ENCODE data around the gene SH3GL3. TPM values are rescaled to one million over a fixed set of nuclear protein-coding genes. Genes with fewer than 3 reads are reported as not detected.

SH3GL3 gene
- total and polyA plus RNA-seq, 4 donors, result 0.31 to 8.4 (median 2.3) TPM

DNA sequence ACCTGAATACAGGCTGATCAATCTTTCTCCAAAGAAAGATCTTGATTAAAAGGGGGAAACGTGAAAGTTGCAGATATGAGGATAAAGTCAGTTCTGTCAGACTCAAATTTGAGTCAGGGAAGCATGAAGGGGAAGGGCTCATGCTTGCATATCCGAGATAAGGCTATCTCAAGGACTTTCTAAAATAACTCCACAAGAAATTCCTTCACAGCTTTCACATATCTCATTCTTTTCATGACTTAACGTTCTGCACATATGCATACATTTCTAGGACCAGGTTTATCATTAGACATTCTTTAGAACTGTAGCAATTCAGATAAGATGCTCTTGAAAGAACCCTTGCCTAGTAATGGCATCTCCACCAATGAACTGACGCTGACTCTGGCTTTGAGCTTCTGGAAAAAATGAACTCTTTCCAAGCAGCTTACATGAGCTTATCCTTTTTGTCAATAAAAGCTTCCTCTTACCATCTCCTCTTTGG is 15.9 kb downstream of the SH3GL3 start:
- ATAC-seq (ENCODE audit: insufficient read depth, low FRiP score), result no peak
- no peaks in the 10 kb centered on the region for H3K27me3 ChIP-seq (ENCODE audit: control insufficient read depth in 3 of 3, insufficient read depth in 3 of 3, low read length in 2 of 3)
- TF ChIP-seq, protein P1, sequence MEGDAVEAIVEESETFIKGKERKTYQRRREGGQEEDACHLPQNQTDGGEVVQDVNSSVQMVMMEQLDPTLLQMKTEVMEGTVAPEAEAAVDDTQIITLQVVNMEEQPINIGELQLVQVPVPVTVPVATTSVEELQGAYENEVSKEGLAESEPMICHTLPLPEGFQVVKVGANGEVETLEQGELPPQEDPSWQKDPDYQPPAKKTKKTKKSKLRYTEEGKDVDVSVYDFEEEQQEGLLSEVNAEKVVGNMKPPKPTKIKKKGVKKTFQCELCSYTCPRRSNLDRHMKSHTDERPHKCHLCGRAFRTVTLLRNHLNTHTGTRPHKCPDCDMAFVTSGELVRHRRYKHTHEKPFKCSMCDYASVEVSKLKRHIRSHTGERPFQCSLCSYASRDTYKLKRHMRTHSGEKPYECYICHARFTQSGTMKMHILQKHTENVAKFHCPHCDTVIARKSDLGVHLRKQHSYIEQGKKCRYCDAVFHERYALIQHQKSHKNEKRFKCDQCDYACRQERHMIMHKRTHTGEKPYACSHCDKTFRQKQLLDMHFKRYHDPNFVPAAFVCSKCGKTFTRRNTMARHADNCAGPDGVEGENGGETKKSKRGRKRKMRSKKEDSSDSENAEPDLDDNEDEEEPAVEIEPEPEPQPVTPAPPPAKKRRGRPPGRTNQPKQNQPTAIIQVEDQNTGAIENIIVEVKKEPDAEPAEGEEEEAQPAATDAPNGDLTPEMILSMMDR (IDR thresholded peaks at IDR 0.05; ENCODE audit: control extremely low read depth, extremely low read depth), result no peak
- H3K36me3 ChIP-seq (ENCODE audit: control insufficient read depth in 4 of 4, insufficient read depth in 4 of 4, low read length in 4 of 4), result no peaks in the 10 kb centered on the region
- DNase-seq, result peak in 2 of 3 donors; percentile 33 to 63
- no peak overlapping the region for H3K9ac ChIP-seq (ENCODE audit: insufficient read depth in 1 of 2, low read length in 2 of 2)
- H3K9me3 ChIP-seq (ENCODE audit: control insufficient read depth in 4 of 4, insufficient read depth in 3 of 4, low read length in 3 of 4), result no peaks in the 10 kb centered on the region
- 15 to 16% methylated on average over 4 of the region's 4 CpGs for WGBS, 2 donors
- no peaks in the 10 kb centered on the region for H3K4me1 ChIP-seq (ENCODE audit: control insufficient read depth in 5 of 5, insufficient read depth in 5 of 5, low read length in 5 of 5)
- no peak overlapping the region for H3K4me3 ChIP-seq
- H3K27ac ChIP-seq (ENCODE audit: low read depth in 1 of 2, low read length in 1 of 2), result no peak overlapping the region

DNA sequence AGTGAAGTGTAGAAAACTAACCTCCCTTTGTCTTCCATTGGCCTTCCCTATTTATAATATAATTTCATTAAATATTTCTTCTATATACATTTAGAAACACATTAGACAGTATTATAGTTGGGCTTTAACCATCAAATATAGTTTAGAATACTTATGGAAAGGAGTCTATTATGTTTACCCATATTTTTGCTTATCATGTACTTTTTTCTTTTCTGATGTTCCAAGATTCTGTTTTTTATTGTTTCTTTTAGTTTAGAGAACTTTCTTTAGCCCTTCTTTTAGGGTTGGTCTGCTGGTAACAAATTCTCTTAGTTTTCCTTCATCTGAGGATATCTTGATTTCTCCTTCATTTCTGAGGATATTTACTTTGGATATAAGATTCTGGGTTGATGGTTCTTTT is 23.7 kb downstream of the SH3GL3 start:
- DNase-seq, result no peak
- Histone ChIP-seq H3K9me3 (ENCODE audit: control insufficient read depth in 4 of 4, insufficient read depth in 3 of 4, low read length in 3 of 4) (peaks cover 0 to 5% (median 2%) of the 10 kb centered on the region in 4 donors), H3K4me1 (ENCODE audit: control insufficient read depth in 5 of 5, insufficient read depth in 5 of 5, low read length in 5 of 5) (no peaks in the 10 kb centered on the region), H3K27me3 (ENCODE audit: control insufficient read depth in 3 of 3, insufficient read depth in 3 of 3, low read length in 2 of 3) (no peaks in the 10 kb centered on the region), H3K9ac (ENCODE audit: insufficient read depth in 1 of 2, low read length in 2 of 2) (no peak overlapping the region), H3K27ac (ENCODE audit: low read depth in 1 of 2, low read length in 1 of 2) (no peak overlapping the region), H3K36me3 (ENCODE audit: control insufficient read depth in 4 of 4, insufficient read depth in 4 of 4, low read length in 4 of 4) (no peaks in the 10 kb centered on the region), H3K4me3 (no peak overlapping the region)
- TF ChIP-seq, protein P1 (IDR thresholded peaks at IDR 0.05; ENCODE audit: control extremely low read depth, extremely low read depth), result no peak
- ATAC-seq (ENCODE audit: insufficient read depth, low FRiP score), result no peak

DNA sequence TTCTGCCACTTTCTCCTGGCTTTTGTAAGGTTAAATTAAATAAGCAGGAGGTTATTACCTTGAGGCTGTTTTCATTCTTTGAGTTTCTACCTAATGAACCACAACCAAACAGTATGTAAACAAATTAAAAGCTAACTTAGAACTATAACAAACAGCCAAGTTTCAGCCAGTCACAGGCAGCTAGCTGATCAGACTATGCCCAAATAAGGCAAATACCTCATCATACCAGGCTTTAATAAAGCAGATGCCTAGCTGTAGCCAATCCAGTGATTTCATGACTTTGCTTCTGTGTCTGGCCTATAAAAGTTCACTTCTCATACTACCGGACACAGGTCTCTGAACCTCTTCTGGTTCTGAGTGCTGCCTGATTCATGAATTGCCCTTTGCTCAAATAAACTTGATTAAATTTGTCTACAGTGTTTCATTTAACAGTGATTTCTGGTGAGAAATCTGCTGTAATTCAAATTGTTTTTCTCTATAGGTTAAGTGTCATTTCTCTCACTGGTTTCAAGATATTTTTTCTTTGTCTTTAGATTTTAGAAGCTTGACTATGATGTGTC is 24.2 kb downstream of the SH3GL3 start:
- Histone ChIP-seq H3K9ac (ENCODE audit: insufficient read depth in 1 of 2, low read length in 2 of 2) (no peak overlapping the region), H3K27ac (ENCODE audit: low read depth in 1 of 2, low read length in 1 of 2) (no peak overlapping the region), H3K4me1 (ENCODE audit: control insufficient read depth in 5 of 5, insufficient read depth in 5 of 5, low read length in 5 of 5) (no peaks in the 10 kb centered on the region), H3K4me3 (no peak overlapping the region), H3K36me3 (ENCODE audit: control insufficient read depth in 4 of 4, insufficient read depth in 4 of 4, low read length in 4 of 4) (no peaks in the 10 kb centered on the region), H3K9me3 (ENCODE audit: control insufficient read depth in 4 of 4, insufficient read depth in 3 of 4, low read length in 3 of 4) (peaks cover 0 to 5% (median 2%) of the 10 kb centered on the region in 4 donors), H3K27me3 (ENCODE audit: control insufficient read depth in 3 of 3, insufficient read depth in 3 of 3, low read length in 2 of 3) (no peaks in the 10 kb centered on the region)
- ATAC-seq (ENCODE audit: insufficient read depth, low FRiP score), result no peak
- WGBS, 2 donors, result 95 to 96% methylated on average over 1 of the region's 1 CpG
- no peak for DNase-seq
- TF ChIP-seq, protein P1 (IDR thresholded peaks at IDR 0.05; ENCODE audit: control extremely low read depth, extremely low read depth), result no peak

DNA sequence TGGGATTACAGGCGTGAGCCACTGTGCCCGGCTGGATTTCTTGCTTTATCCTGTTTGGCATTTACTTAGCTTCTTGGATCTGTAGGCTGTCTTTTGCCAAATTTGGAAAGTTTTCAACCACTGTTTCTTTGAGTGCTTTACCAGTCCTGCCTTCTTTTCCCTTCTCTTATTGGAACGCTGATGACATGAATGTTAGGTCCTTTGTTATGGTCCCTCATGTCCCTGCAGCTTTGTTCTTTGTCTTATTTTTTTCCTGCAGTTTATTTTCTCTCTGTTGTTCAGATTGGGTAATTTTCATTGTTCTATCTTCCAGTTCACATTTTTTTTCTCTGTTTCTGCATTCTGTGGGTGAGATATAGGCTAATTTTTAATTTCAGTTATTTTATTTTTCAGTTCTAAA is 25.0 kb downstream of the SH3GL3 start:
- no peaks in the 10 kb centered on the region for H3K27me3 ChIP-seq (ENCODE audit: control insufficient read depth in 3 of 3, insufficient read depth in 3 of 3, low read length in 2 of 3)
- no peaks in the 10 kb centered on the region for H3K36me3 ChIP-seq (ENCODE audit: control insufficient read depth in 4 of 4, insufficient read depth in 4 of 4, low read length in 4 of 4)
- H3K9ac ChIP-seq (ENCODE audit: insufficient read depth in 1 of 2, low read length in 2 of 2), result no peak overlapping the region
- ATAC-seq (ENCODE audit: insufficient read depth, low FRiP score) (no peak), DNase-seq (no peak)
- H3K9me3 ChIP-seq (ENCODE audit: control insufficient read depth in 4 of 4, insufficient read depth in 3 of 4, low read length in 3 of 4), result peaks cover 0 to 5% (median 2%) of the 10 kb centered on the region in 4 donors
- no peak overlapping the region for H3K27ac ChIP-seq (ENCODE audit: low read depth in 1 of 2, low read length in 1 of 2)
- TF ChIP-seq, protein P1 (IDR thresholded peaks at IDR 0.05; ENCODE audit: control extremely low read depth, extremely low read depth), result no peak
- no peak overlapping the region for H3K4me3 ChIP-seq
- no peaks in the 10 kb centered on the region for H3K4me1 ChIP-seq (ENCODE audit: control insufficient read depth in 5 of 5, insufficient read depth in 5 of 5, low read length in 5 of 5)
- 92 to 94% methylated on average over 3 of the region's 3 CpGs for WGBS, 2 donors

Data from lung (tissue), 12 donors.